Mucosa of stomach (tissue), 1 donor: Measurements from ENCODE around the gene BANK1.
A peak's percentile ranks its signal among the peaks of the same experiment; 100 is the strongest.

Source experiments
- H3K27me3 ChIP-seq: one replicate; pipeline ENCODE4 v1.7.0; 2013; ENCODE audit warnings: mild to moderate bottlenecking, low read length; ENCODE audit not compliant: control insufficient read depth, insufficient read depth
- H3K36me3 ChIP-seq: one replicate; pipeline ENCODE4 v1.7.0; 2013; ENCODE audit warnings: low read length; ENCODE audit not compliant: control insufficient read depth, insufficient read depth
- H3K4me1 ChIP-seq: one replicate; pipeline ENCODE4 v1.7.0; 2013; ENCODE audit warnings: mild to moderate bottlenecking, low read length; ENCODE audit not compliant: control insufficient read depth, insufficient read depth
- H3K4me3 ChIP-seq: one replicate; pipeline ENCODE4 v1.7.0; 2013; ENCODE audit warnings: low read length
- H3K9ac ChIP-seq: one replicate; pipeline ENCODE4 v1.7.0; 2013; ENCODE audit warnings: mild to moderate bottlenecking, low read length, moderate library complexity
- H3K9me3 ChIP-seq: one replicate; pipeline ENCODE4 v1.7.0; 2013; ENCODE audit warnings: mild to moderate bottlenecking, low read length, moderate library complexity; ENCODE audit not compliant: control insufficient read depth
- donor health status: Pancreatic carcinoma.

The BANK1 gene

GRCh38 chr4:101790521-101791181, at the start of gene BANK1:
TSS of gene BANK1 (plus strand) at chr4:101790730. CDS start at chr4:101790881, 151 bp downstream.
- Histone ChIP-seq H3K9me3 (no peaks in the 10 kb centered on the region), H3K36me3 (no peaks in the 10 kb centered on the region), H3K27me3 (no peaks in the 10 kb centered on the region), H3K9ac (peak within 1 kb of the TSS; percentile 91), H3K4me3 (peak within 1 kb of the TSS; percentile 80), H3K4me1 (peaks cover 2% of the 10 kb centered on the region)

GRCh38 chr4:101753721-101754120, 36.8 kb upstream of the BANK1 start:
- Histone ChIP-seq H3K4me3 (no peak overlapping the region), H3K36me3 (no peaks in the 10 kb centered on the region), H3K9me3 (no peaks in the 10 kb centered on the region), H3K4me1 (no peaks in the 10 kb centered on the region), H3K9ac (no peak overlapping the region), H3K27me3 (no peaks in the 10 kb centered on the region)

- Histone ChIP-seq H3K36me3 (no peaks in the 10 kb centered on the region), H3K9me3 (no peaks in the 10 kb centered on the region), H3K4me3 (no peak overlapping the region), H3K9ac (no peak overlapping the region), H3K4me1 (peaks cover under 1% of the 10 kb centered on the region), H3K27me3 (no peaks in the 10 kb centered on the region)
Observed at GRCh38 chr4:101756181-101756580, 34.3 kb upstream of the BANK1 start.

GRCh38 chr4:101761405-101761804, 29.1 kb upstream of the BANK1 start:
- no peaks in the 10 kb centered on the region for H3K9me3 ChIP-seq
- no peak overlapping the region for H3K4me3 ChIP-seq
- H3K4me1 ChIP-seq = peaks cover 5% of the 10 kb centered on the region
- H3K27me3 ChIP-seq = no peaks in the 10 kb centered on the region
- H3K9ac ChIP-seq = no peak overlapping the region
- H3K36me3 ChIP-seq = no peaks in the 10 kb centered on the region

- H3K4me1 ChIP-seq = peaks cover 5% of the 10 kb centered on the region
- no peaks in the 10 kb centered on the region for H3K9me3 ChIP-seq
- H3K36me3 ChIP-seq = no peaks in the 10 kb centered on the region
- no peaks in the 10 kb centered on the region for H3K27me3 ChIP-seq
- H3K4me3 ChIP-seq = no peak overlapping the region
- H3K9ac ChIP-seq = no peak overlapping the region
Observed at GRCh38 chr4:101762025-101762424, 28.5 kb upstream of the BANK1 start.

GRCh38 chr4:101762534-101762933, 28.0 kb upstream of the BANK1 start:
- Histone ChIP-seq H3K27me3 (no peaks in the 10 kb centered on the region), H3K9ac (no peak overlapping the region)

GRCh38 chr4:101763576-101763975, 27.0 kb upstream of the BANK1 start:
- Histone ChIP-seq H3K9ac (no peak overlapping the region), H3K4me1 (peaks cover 5% of the 10 kb centered on the region), H3K4me3 (no peak overlapping the region), H3K36me3 (no peaks in the 10 kb centered on the region), H3K9me3 (no peaks in the 10 kb centered on the region), H3K27me3 (no peaks in the 10 kb centered on the region)

More at GRCh38 chr4:101762534-101762933, 28.0 kb upstream of the BANK1 start:
- Histone ChIP-seq H3K9me3 (no peaks in the 10 kb centered on the region), H3K4me1 (peaks cover 5% of the 10 kb centered on the region), H3K36me3 (no peaks in the 10 kb centered on the region), H3K4me3 (no peak overlapping the region)

- H3K9ac ChIP-seq = no peak overlapping the region
- no peaks in the 10 kb centered on the region for H3K27me3 ChIP-seq
- no peaks in the 10 kb centered on the region for H3K4me1 ChIP-seq
- H3K36me3 ChIP-seq = no peaks in the 10 kb centered on the region
- no peaks in the 10 kb centered on the region for H3K9me3 ChIP-seq
- H3K4me3 ChIP-seq = no peak overlapping the region
Observed at GRCh38 chr4:101774807-101775206, 15.7 kb upstream of the BANK1 start.

GRCh38 chr4:101777431-101777830, 13.1 kb upstream of the BANK1 start:
- no peak overlapping the region for H3K4me3 ChIP-seq
- H3K9me3 ChIP-seq = no peaks in the 10 kb centered on the region
- no peaks in the 10 kb centered on the region for H3K4me1 ChIP-seq
- no peaks in the 10 kb centered on the region for H3K27me3 ChIP-seq
- H3K36me3 ChIP-seq = no peaks in the 10 kb centered on the region
- H3K9ac ChIP-seq = no peak overlapping the region

GRCh38 chr4:101780284-101780683, 10.2 kb upstream of the BANK1 start:
- H3K27me3 ChIP-seq = no peaks in the 10 kb centered on the region
- H3K9me3 ChIP-seq = no peaks in the 10 kb centered on the region
- no peak overlapping the region for H3K9ac ChIP-seq
- no peak overlapping the region for H3K4me3 ChIP-seq
- H3K36me3 ChIP-seq = no peaks in the 10 kb centered on the region
- H3K4me1 ChIP-seq = peaks cover 7% of the 10 kb centered on the region

- Histone ChIP-seq H3K36me3 (no peaks in the 10 kb centered on the region), H3K27me3 (no peaks in the 10 kb centered on the region), H3K9ac (no peak overlapping the region), H3K4me1 (peaks cover 13% of the 10 kb centered on the region), H3K9me3 (no peaks in the 10 kb centered on the region), H3K4me3 (no peak overlapping the region)
Observed at GRCh38 chr4:101782546-101782945, 8.0 kb upstream of the BANK1 start.

GRCh38 chr4:101784957-101785356, 5.6 kb upstream of the BANK1 start:
- Histone ChIP-seq H3K9me3 (no peaks in the 10 kb centered on the region), H3K4me1 (peaks cover 13% of the 10 kb centered on the region), H3K4me3 (no peak overlapping the region), H3K9ac (no peak overlapping the region), H3K27me3 (no peaks in the 10 kb centered on the region), H3K36me3 (no peaks in the 10 kb centered on the region)

- H3K36me3 ChIP-seq = no peaks in the 10 kb centered on the region
- no peak overlapping the region for H3K4me3 ChIP-seq
- peaks cover 13% of the 10 kb centered on the region for H3K4me1 ChIP-seq
- H3K27me3 ChIP-seq = no peaks in the 10 kb centered on the region
- H3K9ac ChIP-seq = no peak overlapping the region
- no peaks in the 10 kb centered on the region for H3K9me3 ChIP-seq
Observed at GRCh38 chr4:101785486-101785885, 5.0 kb upstream of the BANK1 start.
